SK-N-MC (cell line): Measurements from ENCODE around the gene DCST2.

Experiments used
- DNase-seq: peaks from one replicate; pipeline ENCODE4 v3.0.0-alpha.2; 2011; ENCODE audit warnings: low read depth, low spot score
- H3K27ac ChIP-seq: fragments of 200-600 bp; sonication (generic); 2 replicates; pipeline ENCODE4 v1.5.1; 2016; ENCODE audit warnings: mixed run types
- H3K36me3 ChIP-seq: fragments of 200-600 bp; sonication (generic); 2 replicates; pipeline ENCODE4 v1.6.1; 2017; ENCODE audit warnings: antibody characterized with exemption, low read length, mixed read lengths; ENCODE audit not compliant: insufficient read depth
- H3K4me3 ChIP-seq: fragments of 200-600 bp; sonication (generic); 2 replicates; pipeline ENCODE4 v1.5.1; 2016
- H3K9ac ChIP-seq: fragments of 200-600 bp; sonication (generic); 2 replicates; pipeline ENCODE4 v1.8.0; 2017; ENCODE audit warnings: mixed run types, mixed read lengths; ENCODE audit not compliant: insufficient read length
- H3K9me3 ChIP-seq: fragments of 200-600 bp; sonication (generic); 2 replicates; pipeline ENCODE4 v1.6.1; 2017; ENCODE audit warnings: low read depth, mild to moderate bottlenecking, antibody characterized with exemption, low read length, moderate library complexity, mixed read lengths
- EZH2 ChIP-seq: fragments of 200-600 bp; sonication (generic); IDR thresholded peaks from one replicate; pipeline ENCODE4 v1.6.1; 2017; ENCODE audit warnings: antibody characterized with exemption
- FOXP2 ChIP-seq: optimal IDR thresholded peaks from 2 replicates; pipeline ENCODE3; 2011; ENCODE audit warnings: mild to moderate bottlenecking, moderate library complexity; ENCODE audit not compliant: insufficient read depth; ENCODE audit errors: extremely low read length, control extremely low read depth
- POLR2AphosphoS5 ChIP-seq: IDR thresholded peaks from 2 replicates; pipeline ENCODE4 v1.6.1; 2012; ENCODE audit warnings: mild to moderate bottlenecking, low read depth, low read length, borderline replicate concordance

The DCST2 gene

DNA sequence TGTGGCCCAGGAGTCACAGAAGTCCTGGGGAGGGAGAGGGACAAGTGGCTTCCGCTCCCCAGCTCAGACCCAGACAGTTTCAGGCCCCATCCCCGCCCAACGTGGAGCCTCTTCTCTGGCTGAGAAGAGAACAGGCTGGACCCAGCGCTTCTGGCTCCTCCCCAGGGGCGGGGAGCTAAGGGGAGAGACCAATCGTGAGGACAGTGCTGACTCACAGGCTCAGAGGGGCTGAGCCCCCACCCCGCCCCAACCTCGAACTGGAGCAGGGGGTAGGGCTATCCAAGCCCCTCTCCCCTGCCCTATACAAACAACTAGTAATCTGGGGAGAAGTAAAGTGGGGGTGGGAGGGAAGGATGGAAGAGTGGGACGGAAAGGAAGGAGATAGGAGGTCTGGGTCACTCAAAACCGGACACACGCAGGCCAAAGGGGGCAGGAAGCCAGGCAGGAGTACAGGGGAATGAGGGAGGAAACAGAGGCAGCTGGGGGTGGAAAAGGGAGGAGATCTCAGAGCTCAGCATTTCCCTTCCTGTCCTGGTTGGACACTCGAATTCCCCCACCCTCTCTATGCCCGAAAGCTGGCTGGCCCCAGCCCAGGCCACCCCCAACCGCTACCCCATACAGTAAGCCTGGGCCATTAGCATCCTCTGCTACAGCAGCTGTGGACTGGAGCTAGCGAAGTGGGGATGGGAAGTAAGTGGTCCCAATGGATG lies 62.8 kb downstream of the DCST2 start, which contains the start of gene SHC1:
Gene SHC1, minus strand, starts transcription at position 117 of the 710 bp plus-strand sequence. CDS start 221 bp downstream, outside the sequence.
- peak within 1 kb of the TSS; percentile 82 for H3K4me3 ChIP-seq
- no peaks in the 10 kb centered on the region for H3K9me3 ChIP-seq
- peak within 1 kb of the TSS; percentile 74 for H3K9ac ChIP-seq
- peak within 1 kb of the TSS; percentile 83 for H3K27ac ChIP-seq
- no peak for DNase-seq
- TF ChIP-seq FOXP2, result no peak
- peak; percentile 98 for TF ChIP-seq POLR2AphosphoS5
- no peak for TF ChIP-seq EZH2
- peaks cover 27% of the 10 kb centered on the region for H3K36me3 ChIP-seq

DNA sequence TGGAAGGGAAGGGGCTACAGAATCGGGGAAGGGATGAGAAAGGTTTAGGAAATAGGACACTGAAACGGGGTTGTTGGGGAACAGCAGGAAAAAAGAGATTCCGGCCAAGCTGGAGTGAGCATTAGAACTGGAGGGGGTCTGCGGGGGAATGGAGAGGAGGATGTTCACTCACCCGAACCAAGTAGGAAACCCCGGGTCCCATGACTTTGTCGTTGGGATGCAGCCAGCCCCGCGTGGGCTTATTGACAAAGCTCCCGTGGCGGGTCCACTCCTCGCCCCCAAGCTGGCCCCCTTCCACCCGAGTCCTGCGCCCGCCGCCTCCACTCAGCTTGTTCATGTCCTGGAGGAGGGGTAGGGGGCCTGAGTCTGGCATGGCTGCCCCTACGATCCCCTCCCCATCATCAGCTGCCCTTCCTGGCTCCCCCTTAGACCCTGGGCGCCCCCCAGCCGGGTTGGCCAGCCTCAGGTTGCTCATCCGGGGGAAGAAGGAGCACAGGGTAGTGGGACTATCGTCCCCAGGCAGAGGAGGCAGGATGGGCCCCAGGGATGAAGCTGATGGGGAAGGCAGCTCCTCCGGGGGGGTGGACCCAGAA lies 63.6 kb downstream of the DCST2 start:
- H3K4me3 ChIP-seq, result peak overlapping the region; percentile 82
- peaks cover 33% of the 10 kb centered on the region for H3K36me3 ChIP-seq
- peak overlapping the region; percentile 74 for H3K9ac ChIP-seq
- no peak for TF ChIP-seq FOXP2
- no peak for TF ChIP-seq EZH2
- no peak for TF ChIP-seq POLR2AphosphoS5
- DNase-seq, result no peak
- no peak overlapping the region for H3K27ac ChIP-seq
- H3K9me3 ChIP-seq, result no peaks in the 10 kb centered on the region

- Histone ChIP-seq H3K4me3 (peak overlapping the region; percentile 82), H3K27ac (peak overlapping the region; percentile 22; the same call in 1 of the 2 replicates), H3K9ac (peak overlapping the region; percentile 74), H3K9me3 (no peaks in the 10 kb centered on the region), H3K36me3 (peaks cover 39% of the 10 kb centered on the region)
- no peak for DNase-seq
- no peak for TF ChIP-seq FOXP2
- TF ChIP-seq POLR2AphosphoS5, result no peak
Observed at GRCh38 chr1:154969246-154969645, 64.3 kb downstream of the DCST2 start.

DNA sequence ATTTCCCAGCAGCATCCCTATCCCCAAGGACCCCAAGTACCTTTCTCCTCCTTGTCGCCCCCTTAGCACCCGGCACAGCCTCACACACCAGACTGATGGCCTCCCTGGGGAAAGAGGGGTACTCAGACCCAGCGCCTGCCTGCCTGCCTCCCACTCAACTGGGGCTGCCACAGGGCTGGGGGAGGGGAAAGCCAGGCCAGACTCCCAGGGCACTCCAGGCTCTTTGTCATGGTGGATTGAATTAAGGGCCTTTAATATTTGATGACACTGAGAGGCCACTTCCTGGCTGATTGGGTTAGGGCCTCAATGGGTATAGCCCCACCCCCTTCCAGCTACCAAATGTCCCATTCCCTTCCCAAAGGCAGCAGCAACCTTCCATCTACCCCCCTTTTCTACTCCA lies 64.8 kb downstream of the DCST2 start:
- TF ChIP-seq POLR2AphosphoS5 (no peak), EZH2 (no peak), FOXP2 (no peak)
- Histone ChIP-seq H3K36me3 (peaks cover 44% of the 10 kb centered on the region), H3K9ac (peak overlapping the region; percentile 74), H3K9me3 (no peaks in the 10 kb centered on the region), H3K27ac (no peak overlapping the region), H3K4me3 (peak overlapping the region; percentile 82)
- no peak for DNase-seq
